Measurements from ENCODE around the gene GYS2.
"Not testable (repeated sequence)": the region's sequence is repeated elsewhere in the genome, so short reads cannot be mapped to it uniquely, and the experiment has no call there.

Gene GYS2

GRCh38 chr12:21602774-21603173 is 1.9 kb downstream of the GYS2 start:
- no peak overlapping the region for H3K4me3 ChIP-seq (ENCODE audit: low read depth, low read length)

- no peak overlapping the region for H3K4me3 ChIP-seq (ENCODE audit: low read depth, low read length)
Observed at GRCh38 chr12:21600196-21600595, 4.5 kb downstream of the GYS2 start.

- no peak overlapping the region for H3K4me3 ChIP-seq (ENCODE audit: low read depth, low read length)
Observed at GRCh38 chr12:21599143-21599999, 5.3 kb downstream of the GYS2 start.

DNA sequence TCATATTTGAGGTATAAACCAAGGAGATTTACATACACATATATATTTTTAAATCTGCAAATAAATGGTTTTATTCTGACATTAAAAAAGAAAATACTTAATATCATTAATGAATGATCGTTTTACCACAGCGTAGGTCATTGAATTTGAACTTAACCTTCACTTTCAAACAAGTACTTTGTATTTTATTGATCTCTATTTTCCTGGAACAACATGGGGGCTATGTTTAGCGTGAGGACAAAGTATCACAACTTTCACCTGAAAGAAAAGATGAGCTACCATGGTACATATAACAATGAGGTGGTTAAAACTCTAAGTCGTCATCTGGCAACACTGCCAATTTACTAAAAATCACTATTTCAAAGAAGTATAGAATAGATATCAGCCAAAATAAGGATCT is 6.0 kb downstream of the GYS2 start:
- no peak overlapping the region for H3K4me3 ChIP-seq (ENCODE audit: low read depth, low read length)

DNA sequence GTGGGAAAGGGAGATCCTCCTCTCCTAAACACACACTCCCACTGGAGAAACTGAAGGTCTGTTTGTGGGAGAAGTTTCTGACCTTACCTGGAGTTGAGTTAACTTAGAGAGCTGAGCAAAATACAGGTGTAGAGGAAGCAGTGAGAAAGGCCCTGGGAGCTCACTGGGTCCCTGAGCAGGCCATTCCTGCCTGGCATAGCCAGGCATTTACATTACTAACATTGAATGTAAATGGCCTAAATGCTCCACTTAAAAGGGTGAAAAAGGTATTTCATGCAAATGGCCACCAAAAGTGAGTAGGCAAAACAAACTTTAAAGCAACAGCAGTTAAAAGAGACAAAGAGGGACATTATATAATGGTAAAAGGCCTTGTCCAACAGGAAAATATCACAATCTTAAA is 9.3 kb downstream of the GYS2 start:
- not testable (repeated sequence) for H3K4me3 ChIP-seq (ENCODE audit: low read depth, low read length)

DNA sequence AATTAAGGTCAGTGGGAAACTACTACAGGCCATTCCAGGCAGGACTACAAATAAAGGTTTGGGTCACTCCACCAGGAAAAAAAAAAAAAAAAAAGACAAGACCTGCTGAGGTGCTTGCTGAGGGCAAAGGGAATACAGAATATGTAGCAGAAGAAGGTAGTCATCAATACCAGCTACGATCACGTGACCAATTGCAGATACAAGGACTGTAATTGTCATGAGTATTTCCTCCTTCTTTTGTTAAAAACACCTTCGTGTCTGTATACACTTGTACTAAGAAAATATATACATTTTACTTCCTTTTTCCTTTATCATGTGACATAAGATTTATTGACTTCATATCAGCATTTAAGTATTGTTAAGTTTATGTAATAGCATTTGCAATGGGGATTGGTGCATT is 19.2 kb downstream of the GYS2 start:
- no peak overlapping the region for H3K4me3 ChIP-seq (ENCODE audit: low read depth, low read length)

- H3K4me3 ChIP-seq (ENCODE audit: low read depth, low read length) = not testable (repeated sequence)
Observed at GRCh38 chr12:21584403-21585182, 20.1 kb downstream of the GYS2 start.

- H3K4me3 ChIP-seq (ENCODE audit: low read depth, low read length) = no peak overlapping the region
Observed at GRCh38 chr12:21583587-21583986, 21.1 kb downstream of the GYS2 start.

GRCh38 chr12:21580748-21581516 is 23.7 kb downstream of the GYS2 start:
- no peak overlapping the region for H3K4me3 ChIP-seq (ENCODE audit: low read depth, low read length)

- H3K4me3 ChIP-seq (ENCODE audit: low read depth, low read length) = no peak overlapping the region
Observed at GRCh38 chr12:21577516-21577915, 27.1 kb downstream of the GYS2 start.

DNA sequence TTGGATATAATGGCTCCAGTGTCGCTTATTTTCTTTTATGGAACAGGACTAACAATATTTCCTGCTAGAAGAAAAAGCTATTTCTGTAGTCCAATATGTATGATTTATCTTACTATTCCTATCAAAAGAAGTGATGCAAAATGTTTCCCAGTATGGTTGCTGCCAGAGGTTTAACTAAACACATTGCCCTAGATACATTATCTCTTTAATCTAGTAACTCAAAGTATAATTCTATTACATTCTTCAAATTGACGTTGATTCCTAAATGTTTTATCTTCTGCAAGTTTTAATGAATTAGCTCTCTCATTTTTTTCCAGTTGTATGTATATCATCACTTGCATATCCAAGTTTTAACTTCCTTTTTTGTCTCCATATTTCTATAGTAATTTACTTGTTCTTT is 28.2 kb downstream of the GYS2 start:
- H3K4me3 ChIP-seq (ENCODE audit: low read depth, low read length) = no peak overlapping the region

GRCh38 chr12:21573733-21574358 is 30.8 kb downstream of the GYS2 start:
- no peak overlapping the region for H3K4me3 ChIP-seq (ENCODE audit: low read depth, low read length)

DNA sequence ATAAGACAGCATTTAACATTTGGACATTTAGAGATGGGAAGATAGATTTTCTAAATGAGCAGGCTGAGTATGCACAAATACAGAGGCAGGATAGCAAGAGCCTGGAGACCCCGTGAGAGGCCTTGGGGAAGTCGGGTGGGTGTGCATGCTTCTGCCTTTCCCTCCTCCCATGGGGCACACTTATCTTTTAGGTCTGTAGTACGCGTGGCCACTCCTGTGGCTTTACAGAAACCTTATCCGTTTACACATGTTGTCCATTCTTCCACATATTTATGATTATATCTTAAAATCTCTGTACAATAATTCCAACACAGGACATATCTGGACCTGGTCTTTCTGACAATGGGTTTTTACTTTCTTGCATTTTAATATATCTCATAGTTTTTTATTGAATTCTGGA is 33.6 kb downstream of the GYS2 start:
- no peak overlapping the region for H3K4me3 ChIP-seq (ENCODE audit: low read depth, low read length)

- no peak overlapping the region for H3K4me3 ChIP-seq (ENCODE audit: low read depth, low read length)
Observed at GRCh38 chr12:21568115-21568514, 36.5 kb downstream of the GYS2 start.

DNA sequence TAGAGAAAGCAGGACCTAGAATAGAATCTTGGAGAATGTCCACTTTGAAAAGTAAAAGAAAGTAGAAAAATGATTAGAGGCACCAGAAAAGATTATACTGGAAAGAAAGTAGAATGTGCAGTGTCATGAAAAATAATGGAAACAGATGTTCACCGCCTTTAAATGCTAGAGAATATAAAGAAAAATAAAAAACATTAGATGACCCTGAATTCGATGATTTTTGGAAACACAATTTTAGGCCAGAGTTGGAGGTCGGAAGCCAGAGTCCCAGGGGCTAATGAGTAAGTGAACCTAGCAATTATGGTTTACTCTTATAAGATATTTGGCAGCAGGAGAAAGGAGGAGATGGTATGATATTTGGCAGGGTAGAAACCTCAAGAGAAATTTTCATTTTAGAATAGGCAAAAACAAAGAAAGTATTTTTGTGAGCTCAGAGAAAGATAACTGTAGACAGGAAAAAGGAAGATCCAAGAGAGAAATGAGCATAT is 37.7 kb downstream of the GYS2 start:
- no peak overlapping the region for H3K4me3 ChIP-seq (ENCODE audit: low read depth, low read length)

GRCh38 chr12:21566223-21566906 is 38.3 kb downstream of the GYS2 start:
- H3K4me3 ChIP-seq (ENCODE audit: low read depth, low read length) = no peak overlapping the region

DNA sequence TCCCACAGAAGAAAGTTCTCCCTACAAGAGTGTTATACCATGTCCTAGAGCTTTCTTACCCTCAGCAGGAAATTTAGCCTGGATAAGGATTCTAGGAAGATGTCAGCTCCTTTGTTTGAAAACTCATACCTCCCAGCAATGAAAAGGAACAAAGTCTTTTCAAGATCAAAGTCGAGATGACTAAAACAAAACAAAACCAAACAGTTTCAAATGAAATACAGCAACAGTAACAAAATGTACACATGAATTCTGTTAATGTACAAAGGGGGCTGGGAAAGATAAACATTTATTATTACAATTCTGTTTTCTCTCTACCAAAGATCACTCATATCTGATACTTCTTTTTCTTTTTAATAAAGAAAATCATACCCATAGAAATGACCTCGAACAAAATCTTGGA is 41.8 kb downstream of the GYS2 start:
- no peak overlapping the region for H3K4me3 ChIP-seq (ENCODE audit: low read depth, low read length)

GRCh38 chr12:21561158-21561557 is 43.5 kb downstream of the GYS2 start:
- H3K4me3 ChIP-seq (ENCODE audit: low read depth, low read length) = no peak overlapping the region

- no peak overlapping the region for H3K4me3 ChIP-seq (ENCODE audit: low read depth, low read length)
Observed at GRCh38 chr12:21559855-21560569, 44.6 kb downstream of the GYS2 start.
